CD8-positive, alpha-beta memory T cell (primary cell): ENCODE data around the gene BLID. TPM values are rescaled to one million over a fixed set of nuclear protein-coding genes. Genes with fewer than 3 reads are reported as not detected.
A peak's percentile ranks its signal among the peaks of the same experiment; 100 is the strongest.

ENCODE experiments used
- CTCF ChIA-PET: fragments of 350-600 bp; sonication (Branson Sonifier 250); formaldehyde crosslinking; loops from one replicate; lab custom pipeline; 2021; ENCODE audit warnings: antibody characterized with exemption; lab: Charles Lee
- POLR2A ChIA-PET: fragments of 350-600 bp; sonication (Branson Sonifier 250); formaldehyde crosslinking; loops from one replicate; lab custom pipeline; 2021; ENCODE audit warnings: antibody characterized with exemption; lab: Charles Lee
- DNase-seq, 5 donors: peaks; one replicate each; pipeline versions ENCODE4 v3.0.0 to v3.0.0-alpha.2; 2020 to 2022; ENCODE audit warnings: mixed read lengths in 1 of 5
- H3K27ac ChIP-seq: one replicate; pipeline ENCODE4 v1.7.0; 2013; ENCODE audit warnings: low read depth, mild to moderate bottlenecking, low read length, moderate library complexity
- H3K27me3 ChIP-seq: 2 replicates; pipeline ENCODE4 v1.7.0; 2013; ENCODE audit warnings: low read length, mild to moderate bottlenecking; ENCODE audit not compliant: insufficient read depth, poor library complexity, severe bottlenecking
- H3K36me3 ChIP-seq: 2 replicates; pipeline ENCODE4 v1.7.0; 2013; ENCODE audit warnings: mild to moderate bottlenecking, low read length, moderate library complexity; ENCODE audit not compliant: insufficient read depth
- H3K4me1 ChIP-seq: 2 replicates; pipeline ENCODE4 v1.7.0; 2013; ENCODE audit warnings: mild to moderate bottlenecking, low read length, moderate library complexity; ENCODE audit not compliant: insufficient read depth
- H3K4me3 ChIP-seq: 2 replicates; pipeline ENCODE4 v1.7.0; 2013; ENCODE audit warnings: mild to moderate bottlenecking, low read length
- H3K9me3 ChIP-seq: 2 replicates; pipeline ENCODE4 v1.7.0; 2013; ENCODE audit warnings: mild to moderate bottlenecking, low read length
- H3K27ac Mint-ChIP-seq, 8 donors: one replicate each; pipeline ENCODE4 v1.8.0; 2020 to 2021; ENCODE audit warnings: mixed read lengths in 8 of 8, mild to moderate bottlenecking in 6 of 8, inconsistent platforms in 3 of 8, moderate library complexity in 3 of 8
- H3K27me3 Mint-ChIP-seq, 2 donors: one replicate each; pipeline ENCODE4 v1.8.0; 2020 to 2021; ENCODE audit warnings: mixed read lengths in 2 of 2, mild to moderate bottlenecking in 1 of 2, moderate library complexity in 1 of 2
- H3K36me3 Mint-ChIP-seq, 3 donors: one replicate each; pipeline ENCODE4 v1.8.0; 2020 to 2021; ENCODE audit warnings: mixed read lengths in 3 of 3, inconsistent platforms in 1 of 3, mild to moderate bottlenecking in 1 of 3
- H3K4me1 Mint-ChIP-seq, 3 donors: one replicate each; pipeline ENCODE4 v1.8.0; 2020 to 2021; ENCODE audit warnings: mixed read lengths in 3 of 3, inconsistent platforms in 1 of 3, mild to moderate bottlenecking in 1 of 3
- H3K4me3 Mint-ChIP-seq, 7 donors: one replicate each; pipeline ENCODE4 v1.8.0; 2020 to 2021; ENCODE audit warnings: mixed read lengths in 7 of 7, mild to moderate bottlenecking in 6 of 7, moderate library complexity in 4 of 7, inconsistent platforms in 2 of 7
- H3K9me3 Mint-ChIP-seq, 5 donors: one replicate each; pipeline ENCODE4 v1.8.0; 2020 to 2022; ENCODE audit warnings: mixed read lengths in 5 of 5, mild to moderate bottlenecking in 3 of 5, moderate library complexity in 2 of 5, inconsistent platforms in 1 of 5
- polyA plus RNA-seq: library from polyadenylated mRNA; unstranded; fragments of 300-500 nt; fragmentation: Illumina TruSeq; gene quantifications from one replicate; pipeline ENCODE4 v1.2.3, GENCODE V29; 2021
- total RNA-seq, 2 experiments: library from RNA; stranded (reverse); gene quantifications; one replicate each; pipeline ENCODE4 v1.2.3, GENCODE V29; 2021

The BLID gene
- total RNA-seq (not detected), polyA plus RNA-seq (not detected)

- Mint-ChIP-seq H3K36me3 (no peaks in the 10 kb centered on the region), H3K4me3 (no peak within 1 kb of the TSS), H3K27ac (peak within 1 kb of the TSS in 1 of 8 donors; percentile 44), H3K4me1 (no peaks in the 10 kb centered on the region), H3K27me3 (peaks cover 0 to 1% of the 10 kb centered on the region in 2 donors), H3K9me3 (peaks cover 0 to 3% (median 0%) of the 10 kb centered on the region in 5 donors)
- H3K9me3 ChIP-seq: no peaks in the 10 kb centered on the region
- no peak within 1 kb of the TSS for H3K27ac ChIP-seq
- H3K27me3 ChIP-seq: no peaks in the 10 kb centered on the region
- POLR2A ChIA-PET: no interaction called here
- no peaks in the 10 kb centered on the region for H3K4me1 ChIP-seq
- no peaks in the 10 kb centered on the region for H3K36me3 ChIP-seq
- H3K4me3 ChIP-seq: no peak within 1 kb of the TSS
- DNase-seq: no peak
- CTCF ChIA-PET: no interaction called here
These were observed at the start of gene BLID for GRCh38 chr11:122115524-122116379. TSS of gene BLID (minus strand) at chr11:122116215. CDS start at chr11:122115922, 293 bp downstream.

- CTCF ChIA-PET: no interaction called here
These were observed 47.2 kb upstream of the BLID start for GRCh38 chr11:122163053-122163819.

GRCh38 chr11:122162095-122162494, 46.1 kb upstream of the BLID start:
- Histone ChIP-seq H3K27ac (no peak overlapping the region), H3K36me3 (no peaks in the 10 kb centered on the region), H3K4me3 (no peak overlapping the region), H3K9me3 (no peaks in the 10 kb centered on the region), H3K27me3 (no peaks in the 10 kb centered on the region), H3K4me1 (no peaks in the 10 kb centered on the region)
- H3K36me3 Mint-ChIP-seq: no peaks in the 10 kb centered on the region
- H3K27ac Mint-ChIP-seq: no peak overlapping the region
- POLR2A ChIA-PET: no interaction called here
- H3K27me3 Mint-ChIP-seq: peaks cover 3 to 8% of the 10 kb centered on the region in 2 donors
- H3K9me3 Mint-ChIP-seq: peaks cover 0 to 5% (median 0%) of the 10 kb centered on the region in 5 donors
- CTCF ChIA-PET: no interaction called here
- peaks cover 9 to 20% (median 12%) of the 10 kb centered on the region in 3 donors for H3K4me1 Mint-ChIP-seq
- DNase-seq: no peak
- no peak overlapping the region for H3K4me3 Mint-ChIP-seq

More at GRCh38 chr11:122163053-122163819, 47.2 kb upstream of the BLID start:
- H3K4me1 Mint-ChIP-seq: peaks cover 0 to 9% (median under 1%) of the 10 kb centered on the region in 3 donors
- H3K9me3 Mint-ChIP-seq: peaks cover 0 to 5% (median 0%) of the 10 kb centered on the region in 5 donors
- Histone ChIP-seq H3K27ac (no peak overlapping the region), H3K9me3 (no peaks in the 10 kb centered on the region), H3K4me1 (no peaks in the 10 kb centered on the region), H3K4me3 (no peak overlapping the region), H3K36me3 (no peaks in the 10 kb centered on the region), H3K27me3 (no peaks in the 10 kb centered on the region)
- no peak overlapping the region for H3K27ac Mint-ChIP-seq
- H3K4me3 Mint-ChIP-seq: no peak overlapping the region
- DNase-seq: no peak
- H3K36me3 Mint-ChIP-seq: no peaks in the 10 kb centered on the region
- POLR2A ChIA-PET: no interaction called here
- peaks cover 3 to 8% of the 10 kb centered on the region in 2 donors for H3K27me3 Mint-ChIP-seq

- no peaks in the 10 kb centered on the region for H3K9me3 ChIP-seq
- DNase-seq: no peak
- Mint-ChIP-seq H3K27ac (no peak overlapping the region), H3K4me3 (no peak overlapping the region), H3K9me3 (peaks cover 0 to 5% (median 0%) of the 10 kb centered on the region in 5 donors), H3K4me1 (peaks cover 16 to 29% (median 20%) of the 10 kb centered on the region in 3 donors), H3K36me3 (no peaks in the 10 kb centered on the region), H3K27me3 (peaks cover 0 to 10% of the 10 kb centered on the region in 2 donors)
- ChIA-PET POLR2A (no interaction called here), CTCF (no interaction called here)
- H3K4me3 ChIP-seq: no peak overlapping the region
- H3K27ac ChIP-seq: no peak overlapping the region
- no peaks in the 10 kb centered on the region for H3K36me3 ChIP-seq
- H3K27me3 ChIP-seq: no peaks in the 10 kb centered on the region
- no peaks in the 10 kb centered on the region for H3K4me1 ChIP-seq
These were observed 45.0 kb upstream of the BLID start for GRCh38 chr11:122160841-122161590.

- no peaks in the 10 kb centered on the region for H3K36me3 Mint-ChIP-seq
These were observed 43.8 kb upstream of the BLID start for GRCh38 chr11:122159861-122160260.

GRCh38 chr11:122159173-122159721, 43.2 kb upstream of the BLID start:
- H3K27ac Mint-ChIP-seq: no peak overlapping the region
- Histone ChIP-seq H3K27me3 (no peaks in the 10 kb centered on the region), H3K9me3 (no peaks in the 10 kb centered on the region), H3K36me3 (no peaks in the 10 kb centered on the region), H3K27ac (no peak overlapping the region), H3K4me1 (no peaks in the 10 kb centered on the region), H3K4me3 (no peak overlapping the region)
- H3K27me3 Mint-ChIP-seq: peaks cover 0 to 10% of the 10 kb centered on the region in 2 donors
- no peaks in the 10 kb centered on the region for H3K36me3 Mint-ChIP-seq
- peaks cover 0 to 2% (median 0%) of the 10 kb centered on the region in 5 donors for H3K9me3 Mint-ChIP-seq
- ChIA-PET CTCF (no interaction called here), POLR2A (no interaction called here)
- peaks cover 16 to 29% (median 20%) of the 10 kb centered on the region in 3 donors for H3K4me1 Mint-ChIP-seq
- no peak for DNase-seq
- H3K4me3 Mint-ChIP-seq: peak overlapping the region in 1 of 7 donors; percentile 6

More at GRCh38 chr11:122159861-122160260, 43.8 kb upstream of the BLID start:
- ChIA-PET CTCF (no interaction called here), POLR2A (no interaction called here)
- no peak overlapping the region for H3K4me3 ChIP-seq
- H3K4me3 Mint-ChIP-seq: no peak overlapping the region
- H3K9me3 ChIP-seq: no peaks in the 10 kb centered on the region
- H3K27ac Mint-ChIP-seq: peak overlapping the region in 1 of 8 donors; percentile 38
- no peak for DNase-seq
- peaks cover 0 to 3% (median 0%) of the 10 kb centered on the region in 5 donors for H3K9me3 Mint-ChIP-seq
- no peaks in the 10 kb centered on the region for H3K27me3 ChIP-seq
- H3K27ac ChIP-seq: no peak overlapping the region
- peaks cover 16 to 29% (median 20%) of the 10 kb centered on the region in 3 donors for H3K4me1 Mint-ChIP-seq
- no peaks in the 10 kb centered on the region for H3K4me1 ChIP-seq
- peaks cover 0 to 10% of the 10 kb centered on the region in 2 donors for H3K27me3 Mint-ChIP-seq
- H3K36me3 ChIP-seq: no peaks in the 10 kb centered on the region

- Mint-ChIP-seq H3K4me3 (peak overlapping the region in 1 of 7 donors; percentile 3), H3K27me3 (peaks cover 0 to 10% of the 10 kb centered on the region in 2 donors), H3K36me3 (no peaks in the 10 kb centered on the region), H3K9me3 (peaks cover 0 to 2% (median 0%) of the 10 kb centered on the region in 5 donors), H3K4me1 (peaks cover 16 to 29% (median 20%) of the 10 kb centered on the region in 3 donors), H3K27ac (no peak overlapping the region)
- Histone ChIP-seq H3K27me3 (no peaks in the 10 kb centered on the region), H3K4me1 (no peaks in the 10 kb centered on the region), H3K27ac (no peak overlapping the region), H3K4me3 (no peak overlapping the region), H3K36me3 (no peaks in the 10 kb centered on the region), H3K9me3 (no peaks in the 10 kb centered on the region)
- ChIA-PET POLR2A (no interaction called here), CTCF (no interaction called here)
- no peak for DNase-seq
These were observed 42.2 kb upstream of the BLID start for GRCh38 chr11:122158171-122158570.
